Measurements from ENCODE around the gene CLEC19A.

DNA sequence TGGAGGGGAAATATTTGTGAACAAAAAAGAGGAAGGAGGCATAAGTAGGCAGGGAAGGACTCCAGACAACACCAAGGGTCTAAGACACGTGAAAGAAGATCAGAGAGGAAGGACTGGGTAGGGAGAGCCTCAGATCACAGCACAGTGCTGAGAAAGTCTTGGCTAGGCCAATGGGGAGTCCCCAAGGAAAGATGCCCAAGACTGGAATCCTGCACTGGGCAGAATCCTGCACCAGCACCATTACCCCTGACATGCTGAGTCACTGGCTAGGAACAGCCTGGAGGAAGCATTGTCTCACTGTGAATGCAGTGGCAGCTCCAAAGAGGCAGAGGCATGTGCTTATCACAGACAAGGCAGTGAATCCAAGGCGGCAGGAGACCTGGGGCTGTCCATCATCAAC is 19.2 kb downstream of the CLEC19A start:
- TF ChIP-seq TAF1 (IDR thresholded peaks at IDR 0.05; ENCODE audit: borderline replicate concordance, insufficient read depth, low read length) (no peak), POLR2AphosphoS5 (IDR thresholded peaks at IDR 0.05; ENCODE audit: low read depth, low read length) (no peak)
